Liver (tissue), 3 donors: ENCODE measurements around the gene CFAP74.

Source experiments
- CTCF ChIP-seq: fragments of 150-350 bp; IDR thresholded peaks from 2 replicates; pipeline ENCODE4 v1.5.1; 2017; ENCODE audit warnings: improper control_type of control experiment, low read depth, low read length; ENCODE audit not compliant: missing input control
- FOXA1 ChIP-seq: IDR thresholded peaks from 2 replicates; pipeline ENCODE4 v1.6.1; 2016; ENCODE audit warnings: antibody characterized with exemption
- JUND ChIP-seq, 2 donors: IDR thresholded peaks; 2 replicates each; pipeline ENCODE4 v1.6.1; 2016; ENCODE audit warnings: antibody characterized with exemption in 2 of 2
- MAX ChIP-seq: IDR thresholded peaks from 2 replicates; pipeline ENCODE4 v1.6.1; 2016; ENCODE audit warnings: antibody characterized with exemption
- RAD21 ChIP-seq, 2 donors: IDR thresholded peaks; 2 replicates each; pipeline ENCODE4 v1.6.1; 2016; ENCODE audit warnings: antibody characterized with exemption in 2 of 2, mild to moderate bottlenecking in 2 of 2
- REST ChIP-seq: IDR thresholded peaks from 2 replicates; pipeline ENCODE4 v1.6.1; 2016; ENCODE audit warnings: antibody characterized with exemption, mild to moderate bottlenecking
- SP1 ChIP-seq: IDR thresholded peaks from 2 replicates; pipeline ENCODE4 v1.6.1; 2018; ENCODE audit warnings: antibody characterized with exemption, mild to moderate bottlenecking
- TAF1 ChIP-seq: conservative IDR thresholded peaks from 2 replicates; pipeline ENCODE4 v1.6.1; 2016; ENCODE audit warnings: antibody characterized with exemption, mild to moderate bottlenecking
- ZBTB33 ChIP-seq: IDR thresholded peaks from 2 replicates; pipeline ENCODE4 v1.6.1; 2016; ENCODE audit warnings: antibody characterized with exemption
- donor health status: healthy.
- donor health status: healthy.

GRCh38 chr1:1922702-1922955 lies 81.0 kb downstream of the CFAP74 start:
- no peak for TF ChIP-seq REST
- no peak for TF ChIP-seq CTCF
- TF ChIP-seq MAX: no peak
- TF ChIP-seq TAF1: no peak
- no peak for TF ChIP-seq FOXA1
- TF ChIP-seq ZBTB33: no peak
- TF ChIP-seq JUND (IDR thresholded peaks at IDR 0.05): no peak
- TF ChIP-seq RAD21 (IDR thresholded peaks at IDR 0.05): no peak
- TF ChIP-seq SP1: no peak
